GM12892 (cell line): ENCODE data around the gene QPCT.

Experiments
- POLR2A ChIP-seq: IDR thresholded peaks from 2 replicates; pipeline ENCODE4 v1.6.1; 2011; ENCODE audit warnings: low read depth, low read length, control low read depth
- POLR2AphosphoS5 ChIP-seq: IDR thresholded peaks from 2 replicates; pipeline ENCODE4 v1.6.1; 2011; ENCODE audit warnings: low read depth, low read length, control low read depth

GRCh38 chr2:37364351-37364750 is 19.9 kb downstream of the QPCT start:
- no peak for TF ChIP-seq POLR2AphosphoS5
- no peak for TF ChIP-seq POLR2A
